GM12878 (cell line): ENCODE measurements around the gene IFITM1. TPM values are rescaled to one million over a fixed set of nuclear protein-coding genes. Genes with fewer than 3 reads are reported as not detected.
"Not testable (repeated sequence)": the region's sequence is repeated elsewhere in the genome, so short reads cannot be mapped to it uniquely, and the experiment has no call there.

ENCODE experiments used
- ATAC-seq: fragments of 200-7000 bp; cut with Tn5 transposase; 3 replicates; pipeline ENCODE4 v1.9.1; 2020; ENCODE audit warnings: mild to moderate bottlenecking, moderate library complexity
- BruUV-seq: library from RNA; stranded (reverse); fragments of 400-500 nt; replicated peaks from 2 replicates; lab custom pipeline; 2021; lab: Mats Ljungman, UMichigan
- CTCF ChIA-PET: fragments of 300-600 bp; sonication (Branson Sonifier 250); formaldehyde crosslinking; extraction: SDS; loops from one replicate; lab custom pipeline; 2021; ENCODE audit warnings: inconsistent platforms; lab: Yijun Ruan, JAX
- POLR2A ChIA-PET: fragments of 350-600 bp; formaldehyde crosslinking; extraction: SDS; loops from one replicate; lab custom pipeline; 2021; ENCODE audit warnings: inconsistent platforms; lab: Charles Lee
- RAD21 ChIA-PET: fragments of 300-600 bp; sonication (Branson Sonifier 250); formaldehyde crosslinking; loops from one replicate; lab custom pipeline; 2023; ENCODE audit warnings: antibody characterized with exemption; ENCODE audit not compliant: unreplicated experiment; lab: Charles Lee
- SMC1A ChIA-PET: fragments of 300-600 bp; sonication (Branson Sonifier 250); formaldehyde crosslinking; loops from one replicate; lab custom pipeline; 2023; ENCODE audit not compliant: unreplicated experiment, uncharacterized antibody; lab: Charles Lee
- DNase-seq: peaks from one replicate; pipeline ENCODE4 v3.0.0-alpha.2; 2011; ENCODE audit warnings: low read depth, low spot score
- FAIRE-seq: peaks from 3 replicates; lab custom pipeline; 2011; peaks lifted over from hg19 to GRCh38; lab: Jason Lieb, UNC
- H2AFZ ChIP-seq: 2 replicates; pipeline ENCODE4 v1.6.0; 2011; ENCODE audit warnings: low read depth, low read length, control low read depth; ENCODE audit not compliant: control insufficient read depth
- H3K27ac ChIP-seq: 2 replicates; pipeline ENCODE4 v1.5.1; 2011; ENCODE audit warnings: control low read depth; ENCODE audit not compliant: control insufficient read depth, insufficient read depth
- H3K27me3 ChIP-seq, 2 experiments: replicated peaks in 1 of 2; 2 replicates each; pipeline versions ENCODE4 v1.6.0 to v1.6.1; 2011; ENCODE audit warnings: low read length in 1 of 2; ENCODE audit not compliant: control insufficient read depth in 2 of 2, insufficient read depth in 2 of 2
- H3K36me3 ChIP-seq, 2 experiments: 2 replicates each; pipeline ENCODE4 v1.5.1; 2011; ENCODE audit warnings: low read length in 1 of 2; ENCODE audit not compliant: control insufficient read depth in 2 of 2, insufficient read depth in 2 of 2
- H3K4me1 ChIP-seq: 2 replicates; pipeline ENCODE4 v1.6.1; 2011; ENCODE audit warnings: mild to moderate bottlenecking, low read length, moderate library complexity, mixed read lengths; ENCODE audit not compliant: control insufficient read depth, insufficient read depth
- H3K4me2 ChIP-seq: 2 replicates; pipeline ENCODE4 v1.6.0; 2011; ENCODE audit warnings: control low read depth; ENCODE audit not compliant: control insufficient read depth, insufficient read depth
- H3K4me3 ChIP-seq: fragments of 200-600 bp; sonication (generic); 2 replicates; pipeline ENCODE4 v1.5.1; 2016
- H3K79me2 ChIP-seq: 2 replicates; pipeline ENCODE4 v1.6.0; 2011; ENCODE audit warnings: low read length; ENCODE audit not compliant: control insufficient read depth, insufficient read depth
- H3K9ac ChIP-seq: 2 replicates; pipeline ENCODE4 v1.8.0; 2011; ENCODE audit warnings: low read length, control low read depth, mixed read lengths; ENCODE audit not compliant: control insufficient read depth, insufficient read depth
- H3K9me3 ChIP-seq: replicated peaks from 3 replicates; pipeline ENCODE4 v1.5.1; 2011; ENCODE audit warnings: mild to moderate bottlenecking, low read length; ENCODE audit not compliant: control insufficient read depth, insufficient read depth
- H4K20me1 ChIP-seq: 2 replicates; pipeline ENCODE4 v1.6.0; 2011; ENCODE audit not compliant: control insufficient read depth, insufficient read depth
- CHD2 ChIP-seq: IDR thresholded peaks from 2 replicates; pipeline ENCODE4 v1.6.1; 2011; ENCODE audit warnings: low read depth, low read length, improper control_type of control experiment, borderline replicate concordance
- LARP7 ChIP-seq: fragments of 450-650 bp; IDR thresholded peaks from 2 replicates; pipeline ENCODE4 v1.6.1; 2017; ENCODE audit warnings: mild to moderate bottlenecking
- MEF2B ChIP-seq: fragments of 450-650 bp; IDR thresholded peaks from 2 replicates; pipeline ENCODE4 v1.6.1; 2018; ENCODE audit warnings: mild to moderate bottlenecking, moderate library complexity; ENCODE audit not compliant: partially characterized antibody, poor library complexity, severe bottlenecking
- MLLT1 ChIP-seq: fragments of 450-650 bp; IDR thresholded peaks from 2 replicates; pipeline ENCODE4 v1.6.1; 2016; ENCODE audit warnings: mild to moderate bottlenecking
- POLR2AphosphoS5 ChIP-seq: IDR thresholded peaks from 2 replicates; pipeline ENCODE4 v1.6.1; 2011; ENCODE audit warnings: mild to moderate bottlenecking, low read length, inconsistent platforms
- USF1 ChIP-seq: IDR thresholded peaks from 2 replicates; pipeline ENCODE4 v1.6.1; 2011; ENCODE audit warnings: borderline replicate concordance, low read depth, mild to moderate bottlenecking, moderate library complexity, mixed read lengths, low read length; ENCODE audit not compliant: insufficient read depth; ENCODE audit errors: extremely low read length
- ZBTB40 ChIP-seq: fragments of 450-650 bp; IDR thresholded peaks from 2 replicates; pipeline ENCODE4 v1.6.1; 2016; ENCODE audit warnings: mild to moderate bottlenecking, moderate library complexity, borderline replicate concordance
- ZNF687 ChIP-seq: fragments of 450-650 bp; IDR thresholded peaks from 2 replicates; pipeline ENCODE4 v1.6.1; 2017; ENCODE audit warnings: mild to moderate bottlenecking, moderate library complexity
- WGBS: methylation state at CpG from one replicate; pipeline ENCODE4 v1.1.6; 2016; ENCODE audit warnings: low lambda C conversion rate; ENCODE audit not compliant: insufficient replicate concordance, insufficient coverage; ENCODE audit errors: missing lambda C conversion rate; 5-methylcytosine and 5-hydroxymethylcytosine counted together
- in situ Hi-C: fragments of 300-500 bp; cut with MboI; formaldehyde crosslinking; loops from 9 replicates; pipeline ENCODE4 v1.14.3; 2018; ENCODE audit warnings: mixed read lengths
- intact Hi-C: fragments of 100-400 bp; cut with micrococcal nuclease; formaldehyde crosslinking; loops from one replicate; pipeline ENCODE4 v1.14.2; 2022; ENCODE audit not compliant: unreplicated experiment
- polyA plus RNA-seq, 11 experiments: library from polyadenylated mRNA; depleted of rRNA in 4 of 11; unstranded in 6 of 11; stranded (reverse) in 5 of 11; fragments of >200 nt; fragmentation: Nextera tagmentation in 4 of 11; fragmentation: Illumina TruSeq in 1 of 11; extraction: Ambion mirVana in 4 of 11; extraction: Trizol in 1 of 11; gene quantifications; 1 replicate in 1 of 11; 2 replicates in 10 of 11; pipeline versions ENCODE4 v1.2.1 to v1.2.3, GENCODE V29; 2011 to 2016; ENCODE audit warnings: inconsistent platforms in 2 of 11, missing spikeins in 2 of 11, low read depth in 1 of 11
- total RNA-seq, 4 experiments: library from RNA; depleted of rRNA in 3 of 4; stranded (reverse); fragments of >200 nt in 3 of 4; fragmentation: Illumina TruSeq in 1 of 4; extraction: Trizol in 1 of 4; gene quantifications; 2 replicates each; pipeline versions ENCODE4 v1.2.1 to v1.2.3, GENCODE V29; 2013 to 2021

The IFITM1 gene
- total and polyA plus RNA-seq, 10 of the 15 experiments (the other 5 are each of a cell fraction or from before 2014, with no cell fraction given) = 396 to 2,788 (median 607) TPM

GRCh38 chr11:307766-308708, 5.8 kb upstream of the IFITM1 start, which contains the start of gene IFITM2:
TSS of gene IFITM2 (plus strand) at chr11:307816. CDS start at chr11:308193, 377 bp downstream.
- BruUV-seq, DNase-seq, H3K9me3 ChIP-seq, H3K27me3 ChIP-seq, H4K20me1 ChIP-seq, H3K36me3 ChIP-seq, in situ Hi-C loops: not testable (repeated sequence)
- Histone ChIP-seq H3K4me1 (peaks cover 25% of the 10 kb centered on the region), H3K9ac (peak within 1 kb of the TSS; percentile 84), H3K27ac (peak within 1 kb of the TSS; percentile 86), H3K4me2 (peak within 1 kb of the TSS; percentile 87), H2AFZ (peak within 1 kb of the TSS; percentile 79), H3K79me2 (peaks cover 37% of the 10 kb centered on the region), H3K4me3 (peak within 1 kb of the TSS; percentile 85)
- ChIA-PET POLR2A (interaction anchor here (0.6 to 2.1 kb wide), 10 partner anchors 19 to 308 kb away, joined by 3 to 20 read pairs (median 4); partner anchors contain the start of gene IRF7), SMC1A (interaction anchor here (0.6 to 3.3 kb wide), 3 partner anchors 47 to 71 kb away, joined by 3 to 20 read pairs (median 6); partner anchors contain the start of gene PSMD13), RAD21 (interaction anchor here (0.7 to 1.5 kb wide), 4 partner anchors 10 to 101 kb away, joined by 3 to 6 read pairs (median 5); partner anchors contain the start of genes BET1L and RIC8A), CTCF (interaction anchor here (1.0 to 4.5 kb wide), 10 partner anchors 9 to 73 kb away, joined by 3 to 33 read pairs (median 14); no protein-coding TSS in a partner anchor)
- WGBS = 29% methylated on average over 28 of the region's 28 CpGs
- peak; percentile 62 for FAIRE-seq
- ATAC-seq = peak; percentile 54
- intact Hi-C loops = loop anchor here (2.0 to 10.0 kb wide), 3 partner anchors 101 to 211 kb away; partner anchors contain the start of genes ANO9, BET1L and RIC8A
- TF ChIP-seq LARP7 = 0 out of 2 replicates have a peak, but pooled peaks have one; percentile 29
- TF ChIP-seq POLR2AphosphoS5 = 0 out of 2 replicates have a peak, but pooled peaks have one; percentile 74
- peak; percentile 78 for TF ChIP-seq ZBTB40
- TF ChIP-seq USF1 = peak; percentile 45
- peak; percentile 20 for TF ChIP-seq MEF2B
- peak; percentile 70 for TF ChIP-seq CHD2
- peak; percentile 81 for TF ChIP-seq ZNF687
- TF ChIP-seq MLLT1 = peak; percentile 77
